ENCODE data around the gene C2CD2.
A peak's percentile ranks its signal among the peaks of the same experiment; 100 is the strongest.
"Not testable (repeated sequence)": the region's sequence is repeated elsewhere in the genome, so short reads cannot be mapped to it uniquely, and the experiment has no call there.

C2CD2 gene

GRCh38 chr21:41953831-41954653 is at the start of gene C2CD2:
Gene C2CD2, minus strand, starts transcription at chr21:41954018. Its CDS starts 370 bp downstream, at chr21:41953648.
- peak; percentile 75 for DNase-seq
- in situ Hi-C loops (cut with HindIII; ENCODE audit: low pct_ligation_motif_present, low pct_unique_long_range_greater_than_20kb, low sequenced_read_pairs), result no loop called here

- DNase-seq, result no peak
- in situ Hi-C loops (cut with HindIII; ENCODE audit: low pct_ligation_motif_present, low pct_unique_long_range_greater_than_20kb, low sequenced_read_pairs), result no loop called here
Observed at GRCh38 chr21:42003051-42003461, 49.2 kb upstream of the C2CD2 start.

- peak; percentile 81 for DNase-seq
- in situ Hi-C loops (cut with HindIII; ENCODE audit: low pct_ligation_motif_present, low pct_unique_long_range_greater_than_20kb, low sequenced_read_pairs), result no loop called here
Observed at GRCh38 chr21:42002421-42002958, 48.7 kb upstream of the C2CD2 start.

GRCh38 chr21:42001781-42002180 is 48.0 kb upstream of the C2CD2 start:
- in situ Hi-C loops (cut with HindIII; ENCODE audit: low pct_ligation_motif_present, low pct_unique_long_range_greater_than_20kb, low sequenced_read_pairs), result no loop called here
- no peak for DNase-seq

- no peak for DNase-seq
- in situ Hi-C loops (cut with HindIII; ENCODE audit: low pct_ligation_motif_present, low pct_unique_long_range_greater_than_20kb, low sequenced_read_pairs), result no loop called here
Observed at GRCh38 chr21:42000908-42001307, 47.1 kb upstream of the C2CD2 start.

GRCh38 chr21:41997657-41998056 is 43.8 kb upstream of the C2CD2 start:
- no peak for DNase-seq
- in situ Hi-C loops (cut with HindIII; ENCODE audit: low pct_ligation_motif_present, low pct_unique_long_range_greater_than_20kb, low sequenced_read_pairs), result no loop called here

- DNase-seq, result no peak
- in situ Hi-C loops (cut with HindIII; ENCODE audit: low pct_ligation_motif_present, low pct_unique_long_range_greater_than_20kb, low sequenced_read_pairs), result no loop called here
Observed at GRCh38 chr21:41995577-41995976, 41.8 kb upstream of the C2CD2 start.

GRCh38 chr21:41994613-41995012 is 40.8 kb upstream of the C2CD2 start:
- DNase-seq; in situ Hi-C loops (cut with HindIII; ENCODE audit: low pct_ligation_motif_present, low pct_unique_long_range_greater_than_20kb, low sequenced_read_pairs): not testable (repeated sequence)

GRCh38 chr21:41993744-41994143 is 39.9 kb upstream of the C2CD2 start:
- DNase-seq, result no peak
- in situ Hi-C loops (cut with HindIII; ENCODE audit: low pct_ligation_motif_present, low pct_unique_long_range_greater_than_20kb, low sequenced_read_pairs), result no loop called here

GRCh38 chr21:41992576-41992975 is 38.8 kb upstream of the C2CD2 start:
- in situ Hi-C loops (cut with HindIII; ENCODE audit: low pct_ligation_motif_present, low pct_unique_long_range_greater_than_20kb, low sequenced_read_pairs), result no loop called here
- DNase-seq, result no peak

- in situ Hi-C loops (cut with HindIII; ENCODE audit: low pct_ligation_motif_present, low pct_unique_long_range_greater_than_20kb, low sequenced_read_pairs), result no loop called here
- DNase-seq, result no peak
Observed at GRCh38 chr21:41991659-41992058, 37.8 kb upstream of the C2CD2 start.

GRCh38 chr21:41989698-41990097 is 35.9 kb upstream of the C2CD2 start:
- no peak for DNase-seq
- in situ Hi-C loops (cut with HindIII; ENCODE audit: low pct_ligation_motif_present, low pct_unique_long_range_greater_than_20kb, low sequenced_read_pairs), result no loop called here

- no peak for DNase-seq
- in situ Hi-C loops (cut with HindIII; ENCODE audit: low pct_ligation_motif_present, low pct_unique_long_range_greater_than_20kb, low sequenced_read_pairs), result no loop called here
Observed at GRCh38 chr21:41987310-41987709, 33.5 kb upstream of the C2CD2 start.

- in situ Hi-C loops (cut with HindIII; ENCODE audit: low pct_ligation_motif_present, low pct_unique_long_range_greater_than_20kb, low sequenced_read_pairs), result no loop called here
- DNase-seq, result no peak
Observed at GRCh38 chr21:41985662-41986416, 32.0 kb upstream of the C2CD2 start.

GRCh38 chr21:41983229-41983628 is 29.4 kb upstream of the C2CD2 start:
- in situ Hi-C loops (cut with HindIII; ENCODE audit: low pct_ligation_motif_present, low pct_unique_long_range_greater_than_20kb, low sequenced_read_pairs), result no loop called here

GRCh38 chr21:41980561-41980960 is 26.7 kb upstream of the C2CD2 start:
- DNase-seq, result no peak
- in situ Hi-C loops (cut with HindIII; ENCODE audit: low pct_ligation_motif_present, low pct_unique_long_range_greater_than_20kb, low sequenced_read_pairs), result no loop called here

More at GRCh38 chr21:41983229-41983628, 29.4 kb upstream of the C2CD2 start:
- DNase-seq, result no peak

GRCh38 chr21:41979751-41980369 is 26.0 kb upstream of the C2CD2 start:
- in situ Hi-C loops (cut with HindIII; ENCODE audit: low pct_ligation_motif_present, low pct_unique_long_range_greater_than_20kb, low sequenced_read_pairs), result no loop called here
- no peak for DNase-seq

- in situ Hi-C loops (cut with HindIII; ENCODE audit: low pct_ligation_motif_present, low pct_unique_long_range_greater_than_20kb, low sequenced_read_pairs), result no loop called here
- DNase-seq, result no peak
Observed at GRCh38 chr21:41979335-41979734, 25.5 kb upstream of the C2CD2 start.

Measured in ACHN (cell line).